ENCODE measurements around the gene IFI16. TPM values are rescaled to one million over a fixed set of nuclear protein-coding genes. Genes with fewer than 3 reads are reported as not detected.
"Not testable (repeated sequence)": the region's sequence is repeated elsewhere in the genome, so short reads cannot be mapped to it uniquely, and the experiment has no call there.

IFI16 gene
- total RNA-seq, 1 donor from 2014 or later: 34.0 TPM

DNA sequence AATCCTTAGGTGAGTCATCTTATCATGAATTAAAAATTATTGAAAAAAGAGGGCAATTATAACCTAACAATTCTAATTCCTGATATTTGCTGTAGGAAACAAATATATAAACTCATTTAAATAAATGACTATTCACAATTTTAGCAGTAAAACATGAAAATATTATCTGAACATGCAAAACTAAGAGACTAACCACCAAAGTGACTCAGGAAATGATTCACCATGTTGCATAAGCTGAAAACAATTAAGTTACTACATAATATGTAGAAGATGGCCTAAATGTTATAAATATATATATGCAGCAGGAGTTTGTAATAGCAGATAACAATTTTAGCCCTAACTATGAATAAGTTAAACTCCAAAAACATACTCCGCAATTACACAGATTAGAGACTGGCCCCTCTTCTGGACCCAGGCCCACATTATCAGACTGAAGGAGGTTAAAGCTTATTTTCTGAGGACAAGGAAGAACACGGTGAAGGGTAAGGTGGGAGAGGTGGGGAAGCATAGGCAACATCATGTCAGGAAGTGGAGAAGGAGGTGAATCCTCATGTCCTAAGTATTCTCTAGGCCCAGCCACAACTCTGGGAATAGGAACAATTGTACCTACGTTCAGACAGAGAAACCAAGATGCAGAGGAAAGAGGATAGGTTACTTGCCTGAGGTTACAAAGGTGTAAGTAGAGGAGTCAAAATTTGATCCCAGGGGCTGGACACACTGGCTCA lies 82.5 kb downstream of the IFI16 start:
- peak; percentile 92 for DNase-seq (ENCODE audit: low read depth)
- Histone ChIP-seq H3K36me3 (ENCODE audit: control insufficient read depth, insufficient read depth, low read length) (no peaks in the 10 kb centered on the region), H3K27me3 (ENCODE audit: control insufficient read depth, insufficient read depth, low read length) (no peaks in the 10 kb centered on the region), H3K4me3 (ENCODE audit: low read depth, low read length) (no peak overlapping the region)
- FAIRE-seq: no peak
- TF ChIP-seq, protein P1, sequence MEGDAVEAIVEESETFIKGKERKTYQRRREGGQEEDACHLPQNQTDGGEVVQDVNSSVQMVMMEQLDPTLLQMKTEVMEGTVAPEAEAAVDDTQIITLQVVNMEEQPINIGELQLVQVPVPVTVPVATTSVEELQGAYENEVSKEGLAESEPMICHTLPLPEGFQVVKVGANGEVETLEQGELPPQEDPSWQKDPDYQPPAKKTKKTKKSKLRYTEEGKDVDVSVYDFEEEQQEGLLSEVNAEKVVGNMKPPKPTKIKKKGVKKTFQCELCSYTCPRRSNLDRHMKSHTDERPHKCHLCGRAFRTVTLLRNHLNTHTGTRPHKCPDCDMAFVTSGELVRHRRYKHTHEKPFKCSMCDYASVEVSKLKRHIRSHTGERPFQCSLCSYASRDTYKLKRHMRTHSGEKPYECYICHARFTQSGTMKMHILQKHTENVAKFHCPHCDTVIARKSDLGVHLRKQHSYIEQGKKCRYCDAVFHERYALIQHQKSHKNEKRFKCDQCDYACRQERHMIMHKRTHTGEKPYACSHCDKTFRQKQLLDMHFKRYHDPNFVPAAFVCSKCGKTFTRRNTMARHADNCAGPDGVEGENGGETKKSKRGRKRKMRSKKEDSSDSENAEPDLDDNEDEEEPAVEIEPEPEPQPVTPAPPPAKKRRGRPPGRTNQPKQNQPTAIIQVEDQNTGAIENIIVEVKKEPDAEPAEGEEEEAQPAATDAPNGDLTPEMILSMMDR (IDR thresholded peaks at IDR 0.05; ENCODE audit: insufficient read depth, low read length, severe bottlenecking): no peak

GRCh38 chr1:159098596-159098995 lies 88.9 kb downstream of the IFI16 start:
- Histone ChIP-seq H3K36me3 (ENCODE audit: control insufficient read depth, insufficient read depth, low read length) (no peaks in the 10 kb centered on the region), H3K4me3 (ENCODE audit: low read depth, low read length) (no peak overlapping the region), H3K27me3 (ENCODE audit: control insufficient read depth, insufficient read depth, low read length) (no peaks in the 10 kb centered on the region)
- FAIRE-seq (no peak), DNase-seq (ENCODE audit: low read depth) (no peak)
- TF ChIP-seq, protein P1 (IDR thresholded peaks at IDR 0.05; ENCODE audit: insufficient read depth, low read length, severe bottlenecking): no peak

GRCh38 chr1:159100589-159100988 lies 90.9 kb downstream of the IFI16 start:
- TF ChIP-seq, protein P1 (IDR thresholded peaks at IDR 0.05; ENCODE audit: insufficient read depth, low read length, severe bottlenecking): no peak
- no peak for DNase-seq (ENCODE audit: low read depth)
- H3K36me3 ChIP-seq (ENCODE audit: control insufficient read depth, insufficient read depth, low read length): no peaks in the 10 kb centered on the region
- no peak for FAIRE-seq
- H3K27me3 ChIP-seq (ENCODE audit: control insufficient read depth, insufficient read depth, low read length): no peaks in the 10 kb centered on the region
- no peak overlapping the region for H3K4me3 ChIP-seq (ENCODE audit: low read depth, low read length)

DNA sequence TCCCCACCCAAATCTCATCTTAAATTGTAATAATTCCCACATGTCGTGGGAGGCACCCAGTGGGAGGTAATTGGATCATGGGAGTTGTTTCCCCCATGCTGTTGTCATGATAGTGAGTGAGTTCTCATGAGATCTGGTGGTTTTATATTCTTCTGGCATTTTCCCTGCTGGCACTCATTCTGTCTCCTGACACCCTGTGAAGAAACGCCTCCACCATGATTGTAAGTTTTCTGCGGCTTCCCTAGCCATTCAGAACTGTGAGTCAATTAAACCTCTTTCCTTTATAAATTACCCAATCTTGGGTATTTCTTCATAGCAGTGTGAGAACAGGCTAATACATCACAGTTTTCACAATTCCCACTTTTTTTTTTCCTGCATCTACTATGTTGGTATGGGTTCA lies 93.3 kb downstream of the IFI16 start:
- DNase-seq (ENCODE audit: low read depth); H3K27me3 ChIP-seq (ENCODE audit: control insufficient read depth, insufficient read depth, low read length); FAIRE-seq: not testable (repeated sequence)

More for the DNA sequence above, 93.3 kb downstream of the IFI16 start:
- not testable (repeated sequence) for H3K36me3 ChIP-seq (ENCODE audit: control insufficient read depth, insufficient read depth, low read length); H3K4me3 ChIP-seq (ENCODE audit: low read depth, low read length)

Other genes starting within 250 kb of the IFI16 start
- gene OR6N1, start 237.7 kb upstream of the IFI16 start, total RNA-seq: not detected in 2 replicates
- not detected in 2 replicates for gene OR6N2, start 228.7 kb upstream of the IFI16 start, total RNA-seq
- gene MNDA, start 178.6 kb upstream of the IFI16 start, total RNA-seq: not detected in 2 replicates
- gene PYHIN1, start 78.4 kb upstream of the IFI16 start, total RNA-seq: not detected in 2 replicates
- gene AIM2, start 66.9 kb downstream of the IFI16 start, total RNA-seq: not detected in 2 replicates
- gene CADM3, start 161.7 kb downstream of the IFI16 start, total RNA-seq: not detected in 2 replicates
- not detected in 2 replicates for gene ACKR1, start 195.0 kb downstream of the IFI16 start, total RNA-seq

Measured in bronchial epithelial cell (primary cell).